ENCODE results near the gene AP5B1.

The AP5B1 gene

GRCh38 chr11:65785319-65786007 is 4.7 kb upstream of the AP5B1 start:
- no peak overlapping the region for H3K4me3 ChIP-seq (ENCODE audit: low read depth, low read length)
- no peak for TF ChIP-seq CTCF (IDR thresholded peaks at IDR 0.05; ENCODE audit: low read depth, low read length, missing control alignments)
- in situ Hi-C loops (cut with HindIII; ENCODE audit: low sequenced_read_pairs): no loop called here
- DNase-seq (ENCODE audit: low read depth): no peak

GRCh38 chr11:65782816-65783228 is 2.0 kb upstream of the AP5B1 start:
- in situ Hi-C loops (cut with HindIII; ENCODE audit: low sequenced_read_pairs): no loop called here

GRCh38 chr11:65781962-65782815 is 1.4 kb upstream of the AP5B1 start:
- no peak for DNase-seq (ENCODE audit: low read depth)
- in situ Hi-C loops (cut with HindIII; ENCODE audit: low sequenced_read_pairs): no loop called here
- no peak for TF ChIP-seq CTCF (IDR thresholded peaks at IDR 0.05; ENCODE audit: low read depth, low read length, missing control alignments)
- H3K4me3 ChIP-seq (ENCODE audit: low read depth, low read length): no peak overlapping the region

More at GRCh38 chr11:65782816-65783228, 2.0 kb upstream of the AP5B1 start:
- no peak for DNase-seq (ENCODE audit: low read depth)
- TF ChIP-seq CTCF (IDR thresholded peaks at IDR 0.05; ENCODE audit: low read depth, low read length, missing control alignments): no peak
- no peak overlapping the region for H3K4me3 ChIP-seq (ENCODE audit: low read depth, low read length)

GRCh38 chr11:65781152-65781961 is 581 bp upstream of the AP5B1 start:
- in situ Hi-C loops (cut with HindIII; ENCODE audit: low sequenced_read_pairs): no loop called here
- DNase-seq (ENCODE audit: low read depth): no peak
- TF ChIP-seq CTCF (IDR thresholded peaks at IDR 0.05; ENCODE audit: low read depth, low read length, missing control alignments): peak; percentile 4
- H3K4me3 ChIP-seq (ENCODE audit: low read depth, low read length): peak overlapping the region; percentile 67

GRCh38 chr11:65779919-65780769 is 632 bp downstream of the AP5B1 start:
- in situ Hi-C loops (cut with HindIII; ENCODE audit: low sequenced_read_pairs): no loop called here
- TF ChIP-seq CTCF (IDR thresholded peaks at IDR 0.05; ENCODE audit: low read depth, low read length, missing control alignments): peak; percentile 82
- DNase-seq (ENCODE audit: low read depth): no peak
- peak overlapping the region; percentile 67 for H3K4me3 ChIP-seq (ENCODE audit: low read depth, low read length)

- in situ Hi-C loops (cut with HindIII; ENCODE audit: low sequenced_read_pairs): no loop called here
- peak overlapping the region; percentile 67 for H3K4me3 ChIP-seq (ENCODE audit: low read depth, low read length)
- no peak for DNase-seq (ENCODE audit: low read depth)
- no peak for TF ChIP-seq CTCF (IDR thresholded peaks at IDR 0.05; ENCODE audit: low read depth, low read length, missing control alignments)
These were observed 1.2 kb downstream of the AP5B1 start for GRCh38 chr11:65779669-65779918.

Measured in astrocyte of the cerebellum (primary cell).